ENCODE results near the gene TEX51. TPM values are rescaled to one million over a fixed set of nuclear protein-coding genes. Genes with fewer than 3 reads are reported as not detected.

The TEX51 gene
- total and polyA plus RNA-seq, 2 donors (not counting 3 experiments of a cell fraction or from before 2014, with no cell fraction given) = not detected

- POLR2A ChIA-PET = no interaction called here
- H3K4me2 ChIP-seq (ENCODE audit: insufficient read depth, low read length) = no peak overlapping the region
- no peak for FAIRE-seq
- no peaks in the 10 kb centered on the region for H3K79me2 ChIP-seq (ENCODE audit: control insufficient read depth, insufficient read depth, low read length)
- intact Hi-C loops (cut with micrococcal nuclease) = no loop called here
- CTCF ChIA-PET = no interaction called here
- no peak overlapping the region for H3K4me3 ChIP-seq (replicated peaks in 1 of 3; ENCODE audit: insufficient read depth in 1 of 3, low read depth in 1 of 3, low read length in 3 of 3)
- BruUV-seq (replicated peaks) = no TSS peak
- no peaks in the 10 kb centered on the region for H4K20me1 ChIP-seq (replicated peaks; ENCODE audit: control insufficient read depth, extremely low read depth, insufficient read depth, low read length)
- no peak for DNase-seq (ENCODE audit: low read depth, low spot score)
- H3K4me1 ChIP-seq (ENCODE audit: control insufficient read depth, extremely low read depth, insufficient read depth, low read length) = no peaks in the 10 kb centered on the region
- H3K9ac ChIP-seq (replicated peaks; ENCODE audit: extremely low read depth, insufficient read depth, low read length) = no peak overlapping the region
- no peaks in the 10 kb centered on the region for H3K9me1 ChIP-seq (replicated peaks; ENCODE audit: control insufficient read depth, extremely low read depth, insufficient read depth, low read length)
- no peak overlapping the region for H2AFZ ChIP-seq (ENCODE audit: low read depth, low read length)
- dilution Hi-C loops (cut with MboI; ENCODE audit: extremely low pct_ligation_motif_present, low sequenced_read_pairs) = no loop called here
- H3K9me3 ChIP-seq (replicated peaks; ENCODE audit: control insufficient read depth, insufficient read depth, low read length) = no peaks in the 10 kb centered on the region
- H3K27me3 ChIP-seq (ENCODE audit: control insufficient read depth in 2 of 2, insufficient read depth in 2 of 2, low read length in 2 of 2) = no peaks in the 10 kb centered on the region
- no peaks in the 10 kb centered on the region for H3K36me3 ChIP-seq (ENCODE audit: control insufficient read depth in 2 of 2, extremely low read depth in 1 of 2, insufficient read depth in 2 of 2, low read length in 2 of 2)
- TF ChIP-seq GATA2 (IDR thresholded peaks at IDR 0.05; ENCODE audit: insufficient read depth, insufficient read length, low read depth, low read length) (no peak), FOS (IDR thresholded peaks at IDR 0.05; ENCODE audit: borderline replicate concordance, insufficient read depth, low read length) (no peak), POLR2AphosphoS5 (IDR thresholded peaks at IDR 0.05; ENCODE audit: insufficient read depth, low read depth, low read length) (no peak), POLR2A (IDR thresholded peaks at IDR 0.05; ENCODE audit: low read depth, low read length) (no peak), EZH2 (IDR thresholded peaks at IDR 0.05; ENCODE audit: borderline replicate concordance, low read depth, low read length, severe bottlenecking) (no peak), CTCF (IDR thresholded peaks at IDR 0.05; ENCODE audit: extremely low read depth in 1 of 2, insufficient read depth in 1 of 2, low read depth in 1 of 2, low read length in 2 of 2) (no peak), MYC (IDR thresholded peaks at IDR 0.05; ENCODE audit: low read depth, low read length) (no peak), JUN (IDR thresholded peaks at IDR 0.05; ENCODE audit: borderline replicate concordance, insufficient read depth, insufficient read length, low read depth) (no peak)
- TF ChIP-seq, protein P1, sequence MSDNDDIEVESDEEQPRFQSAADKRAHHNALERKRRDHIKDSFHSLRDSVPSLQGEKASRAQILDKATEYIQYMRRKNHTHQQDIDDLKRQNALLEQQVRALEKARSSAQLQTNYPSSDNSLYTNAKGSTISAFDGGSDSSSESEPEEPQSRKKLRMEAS (IDR thresholded peaks at IDR 0.05; ENCODE audit: insufficient read depth, insufficient read length) = no peak
- no peak overlapping the region for H3K27ac ChIP-seq (ENCODE audit: insufficient read depth, low read depth, low read length)
Measured at GRCh38 chr2:126921066-126921465, 22.4 kb downstream of the TEX51 start.

Data from endothelial cell of umbilical vein (primary cell).